DMS114 treated with DMSO at 0.1 percent for 48 hours (cell line): ENCODE data around the gene CLP1.
"Not testable (repeated sequence)": the region's sequence is repeated elsewhere in the genome, so short reads cannot be mapped to it uniquely, and the experiment has no call there.

Experiments used
- DNase-seq: peaks from one replicate; lab custom pipeline; 2025; ENCODE audit not compliant: unreplicated experiment; lab: John Stamatoyannopoulos, UW

Gene CLP1

GRCh38 chr11:57640068-57640800, 17.3 kb upstream of the CLP1 start:
- DNase-seq: no peak

- peak; percentile 29 for DNase-seq
Observed at GRCh38 chr11:57641011-57641807, 16.4 kb upstream of the CLP1 start.

GRCh38 chr11:57643802-57644201, 13.8 kb upstream of the CLP1 start:
- no peak for DNase-seq

- DNase-seq: peak; percentile 33
Observed at GRCh38 chr11:57644748-57645688, 12.5 kb upstream of the CLP1 start.

GRCh38 chr11:57645689-57646085, 11.9 kb upstream of the CLP1 start:
- DNase-seq: no peak

GRCh38 chr11:57646194-57646798, 11.3 kb upstream of the CLP1 start:
- DNase-seq: no peak

- DNase-seq: no peak
Observed at GRCh38 chr11:57646799-57647303, 10.7 kb upstream of the CLP1 start.

- no peak for DNase-seq
Observed at GRCh38 chr11:57647372-57647771, 10.2 kb upstream of the CLP1 start.

- no peak for DNase-seq
Observed at GRCh38 chr11:57647960-57648800, 9.4 kb upstream of the CLP1 start.

- DNase-seq: no peak
Observed at GRCh38 chr11:57648801-57649735, 8.5 kb upstream of the CLP1 start.

GRCh38 chr11:57649826-57650738, 7.5 kb upstream of the CLP1 start, which contains the start of gene YPEL4:
TSS of gene YPEL4 (minus strand) at chr11:57649912. CDS start at chr11:57647107, 2,805 bp downstream.
- DNase-seq: no peak

- DNase-seq: no peak
Observed at GRCh38 chr11:57650739-57651090, 6.8 kb upstream of the CLP1 start.

- no peak for DNase-seq
Observed at GRCh38 chr11:57651408-57651807, 6.2 kb upstream of the CLP1 start.

GRCh38 chr11:57652230-57652629, 5.3 kb upstream of the CLP1 start:
- not testable (repeated sequence) for DNase-seq

- no peak for DNase-seq
Observed at GRCh38 chr11:57652662-57653061, 4.9 kb upstream of the CLP1 start.

GRCh38 chr11:57653163-57653562, 4.4 kb upstream of the CLP1 start:
- no peak for DNase-seq

GRCh38 chr11:57656885-57657193, 723 bp upstream of the CLP1 start:
- no peak for DNase-seq

- no peak for DNase-seq
Observed at GRCh38 chr11:57658023-57658361, 430 bp downstream of the CLP1 start.
